IPS-11a (cell line): Measurements from ENCODE around the gene LRGUK.
"Not testable (repeated sequence)": the region's sequence is repeated elsewhere in the genome, so short reads cannot be mapped to it uniquely, and the experiment has no call there.

Experiments used
- H3K4me3 ChIP-seq: one replicate; pipeline ENCODE4 v1.5.1; 2013; ENCODE audit warnings: low read depth, low read length, control low read depth

LRGUK gene

GRCh38 chr7:134295982-134296381 lies 168.8 kb downstream of the LRGUK start:
- not testable (repeated sequence) for H3K4me3 ChIP-seq

GRCh38 chr7:134297489-134297888 lies 170.3 kb downstream of the LRGUK start:
- no peak overlapping the region for H3K4me3 ChIP-seq

GRCh38 chr7:134298902-134299683 lies 172.0 kb downstream of the LRGUK start:
- no peak overlapping the region for H3K4me3 ChIP-seq

GRCh38 chr7:134300988-134301387 lies 173.8 kb downstream of the LRGUK start:
- H3K4me3 ChIP-seq = no peak overlapping the region

GRCh38 chr7:134301592-134301991 lies 174.5 kb downstream of the LRGUK start:
- H3K4me3 ChIP-seq = no peak overlapping the region

- H3K4me3 ChIP-seq = no peak overlapping the region
These were observed 175.0 kb downstream of the LRGUK start for GRCh38 chr7:134302120-134302519.

GRCh38 chr7:134307320-134307719 lies 180.2 kb downstream of the LRGUK start:
- H3K4me3 ChIP-seq = no peak overlapping the region

- H3K4me3 ChIP-seq = no peak overlapping the region
These were observed 181.4 kb downstream of the LRGUK start for GRCh38 chr7:134308548-134308947.

GRCh38 chr7:134311807-134312206 lies 184.7 kb downstream of the LRGUK start:
- H3K4me3 ChIP-seq = no peak overlapping the region

GRCh38 chr7:134312717-134313116 lies 185.6 kb downstream of the LRGUK start:
- H3K4me3 ChIP-seq = no peak overlapping the region

- H3K4me3 ChIP-seq = no peak overlapping the region
These were observed 186.4 kb downstream of the LRGUK start for GRCh38 chr7:134313543-134313942.
